CD4-positive, alpha-beta T cell treated with Interleukin-1 beta for 1 hour (primary cell): Measurements from ENCODE around the gene PLD1.
"Not testable (repeated sequence)": the region's sequence is repeated elsewhere in the genome, so short reads cannot be mapped to it uniquely, and the experiment has no call there.

ENCODE experiments used
- DNase-seq, 2 donors: peaks; one replicate each; pipeline ENCODE4 v3.0.0-alpha.2; 2020 to 2022

PLD1 gene

GRCh38 chr3:171606151-171606751 lies 204.0 kb downstream of the PLD1 start:
- DNase-seq = no peak

- no peak for DNase-seq
These were observed 205.9 kb downstream of the PLD1 start for GRCh38 chr3:171604370-171604769.

GRCh38 chr3:171602072-171602471 lies 208.2 kb downstream of the PLD1 start:
- no peak for DNase-seq

DNA sequence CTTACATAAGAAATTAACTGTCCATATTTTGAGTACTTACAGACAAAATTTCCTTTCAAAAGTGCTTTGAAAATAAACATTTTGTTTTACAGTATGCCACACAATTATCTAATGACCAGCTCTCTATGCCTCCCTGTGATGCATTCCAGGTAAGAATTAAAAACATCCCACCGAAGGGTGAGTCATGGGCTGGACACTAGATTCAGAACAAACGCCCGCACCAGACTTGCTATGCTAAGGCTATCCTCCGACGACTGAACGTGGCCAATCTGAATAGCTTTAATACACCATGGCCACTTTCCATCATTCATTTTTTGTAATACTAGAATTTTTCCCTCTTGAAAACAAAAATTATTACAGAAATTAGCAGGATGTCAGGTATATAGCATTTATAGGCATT lies 210.3 kb downstream of the PLD1 start:
- DNase-seq = no peak

DNA sequence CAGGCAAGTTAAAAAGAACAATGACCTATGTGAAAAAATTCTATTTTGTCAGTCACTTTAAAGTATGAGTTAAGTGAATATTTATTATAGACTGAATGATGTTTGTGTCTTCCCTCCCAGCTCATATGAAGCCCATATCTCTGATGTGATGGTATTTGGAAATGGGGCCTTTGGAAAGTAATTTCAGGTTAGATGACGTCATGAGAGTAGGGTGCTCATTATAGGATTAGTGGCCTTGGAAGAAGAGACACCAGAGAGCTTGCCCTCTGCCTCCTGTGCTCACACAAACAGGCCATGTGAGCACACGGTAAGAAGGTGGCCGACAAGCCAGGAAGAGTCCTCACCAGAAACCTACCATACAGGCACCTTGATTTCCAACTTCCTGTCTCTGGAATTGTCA lies 211.3 kb downstream of the PLD1 start:
- DNase-seq = no peak

DNA sequence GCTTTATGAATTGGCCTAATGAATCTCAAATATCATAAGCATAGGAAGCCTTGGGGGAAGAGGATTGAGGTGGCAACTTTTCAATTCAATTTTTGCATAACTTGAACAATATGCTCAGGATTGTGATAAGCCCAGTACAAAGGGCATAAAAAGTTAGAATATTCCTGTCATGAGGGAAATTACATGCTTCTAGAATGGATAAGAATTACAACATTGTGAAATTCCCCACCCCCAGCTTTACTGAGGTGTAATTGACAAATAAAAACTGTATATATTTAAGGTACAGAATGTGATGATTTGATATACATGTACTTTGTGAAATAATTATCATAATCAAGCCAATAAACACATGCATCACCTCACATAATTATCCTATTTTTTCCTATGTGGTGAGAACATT lies 217.5 kb downstream of the PLD1 start:
- DNase-seq = no peak

DNA sequence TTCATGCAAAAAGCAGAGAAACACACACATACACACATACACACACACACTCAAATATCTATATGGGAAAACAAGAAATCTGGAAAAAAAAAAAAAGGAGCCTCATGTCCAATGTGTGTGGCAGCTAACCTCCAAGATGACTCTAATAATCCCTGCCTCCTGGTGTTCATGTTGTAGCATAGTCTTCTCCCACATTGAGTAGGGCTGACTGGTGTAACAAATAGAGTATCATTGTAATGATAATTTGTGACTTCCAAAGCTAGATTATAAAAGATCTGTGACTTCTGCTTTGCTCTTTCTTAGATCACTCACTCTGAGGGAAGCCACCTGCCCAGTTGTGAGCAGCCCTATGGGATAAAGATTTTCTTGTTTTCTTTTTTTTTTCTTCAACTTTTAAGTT lies 219.2 kb downstream of the PLD1 start:
- no peak for DNase-seq

- no peak for DNase-seq
These were observed 224.0 kb downstream of the PLD1 start for GRCh38 chr3:171586274-171586673.

GRCh38 chr3:171585039-171585438 lies 225.2 kb downstream of the PLD1 start:
- no peak for DNase-seq

- no peak for DNase-seq
These were observed 226.2 kb downstream of the PLD1 start for GRCh38 chr3:171584100-171584499.

- no peak for DNase-seq
These were observed 235.6 kb downstream of the PLD1 start for GRCh38 chr3:171574556-171575240.

DNA sequence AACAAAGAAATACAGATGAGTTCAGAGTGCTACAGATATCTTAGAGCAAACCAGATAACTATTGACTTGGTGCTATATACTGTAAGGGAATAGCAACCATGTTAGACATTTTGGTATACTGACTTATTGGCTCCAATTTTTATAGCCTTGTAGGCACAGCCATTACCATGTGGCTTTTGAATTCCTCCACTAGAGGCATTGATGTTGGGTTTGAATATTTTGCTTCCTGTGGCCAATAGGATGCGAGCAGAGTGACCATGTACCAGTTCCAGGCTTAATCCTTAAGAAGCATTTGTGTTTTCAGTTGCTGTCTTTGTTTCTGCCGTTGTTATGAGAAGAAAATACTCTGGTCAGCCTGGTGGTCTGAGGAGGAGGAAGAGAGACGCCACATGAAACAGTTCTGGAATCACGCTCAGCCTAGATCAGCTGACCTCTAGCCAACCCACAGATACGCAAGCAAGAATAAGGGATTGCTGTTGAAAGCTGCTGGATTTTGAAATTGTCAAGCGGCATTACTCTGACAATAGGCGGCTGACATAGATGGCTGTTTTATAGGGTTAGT lies 240.6 kb downstream of the PLD1 start:
- DNase-seq = no peak

- DNase-seq = no peak
These were observed 241.5 kb downstream of the PLD1 start for GRCh38 chr3:171568766-171569165.

DNA sequence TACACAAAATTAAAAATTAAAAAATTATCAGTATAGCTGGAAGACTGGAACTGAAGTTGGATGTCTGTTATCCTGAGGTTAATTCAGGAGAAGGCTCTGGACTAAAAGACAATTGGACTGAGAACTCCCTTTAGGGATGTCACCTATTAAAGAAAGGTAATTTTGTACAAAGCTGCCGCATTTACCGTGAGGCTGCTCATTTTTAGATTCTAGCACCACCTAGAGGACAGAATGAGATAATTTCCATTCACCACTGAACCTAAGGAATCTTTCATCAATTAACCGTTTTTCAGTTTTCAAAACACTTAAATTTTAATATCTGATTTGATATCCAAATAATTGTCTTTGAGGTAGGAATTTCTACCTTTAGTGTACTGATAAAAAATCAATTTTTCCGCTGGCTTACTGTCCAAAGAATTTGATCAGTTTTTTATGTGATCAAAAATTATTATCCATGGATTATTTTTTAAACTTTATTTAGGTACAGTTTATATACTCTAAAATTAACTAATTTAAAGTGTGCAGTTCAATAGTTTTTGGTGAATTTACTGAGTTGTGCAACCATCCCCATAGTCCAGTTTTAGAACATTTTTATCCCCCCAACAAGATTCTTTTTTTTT lies 243.4 kb downstream of the PLD1 start:
- peak in 1 of 2 donors; percentile 65 for DNase-seq

DNA sequence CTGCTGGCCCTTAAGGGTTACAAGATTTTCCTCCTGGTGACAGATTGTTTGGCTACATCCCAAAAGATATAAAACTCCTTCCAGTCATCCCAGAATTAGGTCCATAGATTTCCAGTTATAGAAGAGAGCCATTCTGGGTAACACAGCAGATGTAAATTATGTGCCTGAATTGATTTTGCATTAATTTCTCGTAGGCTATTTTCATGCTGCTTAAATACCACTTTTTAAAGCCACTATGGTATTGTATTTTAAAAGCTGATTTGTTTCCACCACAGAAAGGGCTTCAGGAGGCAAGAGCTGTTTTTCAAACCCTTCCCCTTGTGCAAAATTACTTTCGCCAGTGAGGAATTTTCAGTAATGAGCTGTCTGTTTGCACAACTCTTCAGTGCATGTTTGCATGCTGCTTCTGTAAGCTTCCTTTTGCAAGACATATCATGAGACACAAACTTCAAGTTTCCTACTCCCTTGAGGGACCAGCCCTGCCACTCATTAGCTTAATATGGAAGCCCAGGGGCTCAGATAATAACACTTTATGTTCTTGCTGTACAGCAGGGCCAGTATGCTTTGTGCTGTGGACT lies 244.7 kb downstream of the PLD1 start:
- DNase-seq = no peak

GRCh38 chr3:171564748-171565480 lies 245.4 kb downstream of the PLD1 start:
- no peak for DNase-seq

- no peak for DNase-seq
These were observed 247.0 kb downstream of the PLD1 start for GRCh38 chr3:171563298-171563697.

- not testable (repeated sequence) for DNase-seq
These were observed 247.8 kb downstream of the PLD1 start for GRCh38 chr3:171562459-171562858.

DNA sequence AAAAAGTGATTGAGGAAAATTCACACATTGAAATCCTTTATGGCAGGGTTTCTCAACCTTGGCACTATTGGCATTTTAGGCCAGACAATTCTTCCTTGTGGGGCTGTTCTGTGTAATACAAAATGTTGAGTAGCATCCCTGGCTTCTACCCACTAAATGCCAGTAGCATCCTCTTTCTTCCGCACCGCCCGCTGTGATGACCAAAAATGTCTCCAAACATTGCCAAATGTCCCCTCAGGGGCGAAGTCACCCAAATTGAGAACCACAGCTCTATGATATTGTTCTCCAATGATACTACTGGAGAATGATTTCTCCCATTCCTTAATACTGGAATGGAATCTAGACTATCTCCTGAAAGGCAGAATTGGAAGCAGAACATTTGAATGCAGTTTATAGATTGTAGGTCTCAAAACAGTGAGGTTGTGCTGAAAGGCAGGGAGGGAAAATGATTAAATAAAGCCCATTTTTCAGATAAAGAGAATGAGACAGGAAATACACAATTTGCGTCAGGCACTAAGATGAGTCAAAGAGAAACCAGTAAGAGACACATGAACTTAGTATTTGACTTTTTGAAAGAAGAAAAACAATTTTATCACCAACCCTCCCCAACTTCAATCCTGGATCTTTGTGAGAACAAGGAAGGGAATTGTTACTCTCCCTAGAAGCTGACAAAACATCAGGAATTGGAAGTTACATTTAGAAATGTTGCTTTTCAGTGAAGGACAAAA lies 248.5 kb downstream of the PLD1 start:
- DNase-seq = peak in 1 of 2 donors; percentile 21

GRCh38 chr3:171559586-171559985 lies 250.7 kb downstream of the PLD1 start:
- DNase-seq = no peak

DNA sequence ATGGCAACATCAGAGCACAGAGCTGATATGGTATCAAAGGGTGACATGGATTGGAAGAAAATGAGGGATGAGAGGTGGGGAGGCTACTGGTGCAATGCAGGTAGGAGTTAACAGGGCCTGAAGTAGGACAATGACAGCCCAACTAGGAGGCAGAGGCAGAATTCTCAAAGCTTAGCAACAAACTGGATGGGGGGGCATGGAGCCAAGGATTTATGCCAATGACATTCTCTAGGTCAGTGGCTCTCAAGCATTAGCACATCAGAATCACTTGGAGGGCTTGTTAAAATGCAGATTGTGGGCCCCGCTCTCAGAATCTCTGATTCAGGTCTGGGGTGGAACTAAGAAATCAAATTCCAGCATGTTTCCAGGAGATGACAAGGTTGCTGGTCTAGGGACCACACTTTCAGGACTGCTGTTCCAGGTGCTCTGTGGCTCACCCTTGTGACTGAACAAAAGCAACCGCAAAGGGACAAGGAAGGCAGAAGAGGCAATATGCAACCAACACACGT lies 252.0 kb downstream of the PLD1 start:
- DNase-seq = no peak

GRCh38 chr3:171557173-171557572 lies 253.1 kb downstream of the PLD1 start:
- DNase-seq = no peak
